ENCODE data around the gene EHF. TPM values are rescaled to one million over a fixed set of nuclear protein-coding genes. Genes with fewer than 3 reads are reported as not detected.
"Not testable (repeated sequence)": the region's sequence is repeated elsewhere in the genome, so short reads cannot be mapped to it uniquely, and the experiment has no call there.

Gene EHF
- total RNA-seq, 2 experiments from 2014 or later: not detected

GRCh38 chr11:34680918-34681586 is 60.2 kb downstream of the EHF start:
- intact Hi-C loops (cut with micrococcal nuclease): no loop called here
- Mint-ChIP-seq H3K9me3 (no peaks in the 10 kb centered on the region), H3K27ac (no peak overlapping the region), H3K4me3 (no peak overlapping the region), H3K4me1 (ENCODE audit: low read depth) (no peaks in the 10 kb centered on the region), H3K36me3 (ENCODE audit: low read depth) (no peaks in the 10 kb centered on the region), H3K27me3 (peaks cover 12% of the 10 kb centered on the region)
- ChIA-PET POLR2A (no interaction called here), CTCF (interaction anchor here (1.2 kb wide), 1 partner anchor 47 kb away, joined by 3 read pairs; no protein-coding TSS in a partner anchor)
- no peak for ATAC-seq
- no peak for DNase-seq
- TF ChIP-seq CTCF (IDR thresholded peaks at IDR 0.05): no peak

- CTCF ChIA-PET: interaction anchor here (1.9 kb wide), 1 partner anchor 10 kb away, joined by 5 read pairs; no protein-coding TSS in a partner anchor
- Mint-ChIP-seq H3K4me1 (ENCODE audit: low read depth) (no peaks in the 10 kb centered on the region), H3K36me3 (ENCODE audit: low read depth) (no peaks in the 10 kb centered on the region), H3K4me3 (no peak overlapping the region), H3K27ac (no peak overlapping the region), H3K9me3 (no peaks in the 10 kb centered on the region), H3K27me3 (peaks cover 5% of the 10 kb centered on the region)
- TF ChIP-seq CTCF (IDR thresholded peaks at IDR 0.05): no peak
- intact Hi-C loops (cut with micrococcal nuclease): no loop called here
- ATAC-seq (no peak), DNase-seq (no peak)
- POLR2A ChIA-PET: no interaction called here
Measured at GRCh38 chr11:34682825-34683224, 61.9 kb downstream of the EHF start.

- H3K4me1 Mint-ChIP-seq (ENCODE audit: low read depth): no peaks in the 10 kb centered on the region
- no peaks in the 10 kb centered on the region for H3K9me3 Mint-ChIP-seq
- TF ChIP-seq CTCF (IDR thresholded peaks at IDR 0.05): no peak
- no peak overlapping the region for H3K27ac Mint-ChIP-seq
- no peaks in the 10 kb centered on the region for H3K36me3 Mint-ChIP-seq (ENCODE audit: low read depth)
- ChIA-PET CTCF (interaction anchor here (1.9 kb wide), 1 partner anchor 11 kb away, joined by 5 read pairs; no protein-coding TSS in a partner anchor), POLR2A (no interaction called here)
- intact Hi-C loops (cut with micrococcal nuclease): no loop called here
- H3K27me3 Mint-ChIP-seq: peaks cover 5% of the 10 kb centered on the region
- no peak overlapping the region for H3K4me3 Mint-ChIP-seq
- ATAC-seq: no peak
- DNase-seq: no peak
Measured at GRCh38 chr11:34683396-34683795, 62.5 kb downstream of the EHF start.

GRCh38 chr11:34685864-34686263 is 65.0 kb downstream of the EHF start:
- ChIA-PET CTCF (no interaction called here), POLR2A (no interaction called here)
- TF ChIP-seq CTCF (IDR thresholded peaks at IDR 0.05): no peak
- Mint-ChIP-seq H3K27ac (no peak overlapping the region), H3K27me3 (peaks cover 3% of the 10 kb centered on the region), H3K9me3 (no peaks in the 10 kb centered on the region), H3K4me1 (ENCODE audit: low read depth) (no peaks in the 10 kb centered on the region), H3K4me3 (no peak overlapping the region), H3K36me3 (ENCODE audit: low read depth) (no peaks in the 10 kb centered on the region)
- ATAC-seq (no peak), DNase-seq (peak; percentile 9)
- intact Hi-C loops (cut with micrococcal nuclease): no loop called here

GRCh38 chr11:34692299-34692698 is 71.4 kb downstream of the EHF start:
- DNase-seq; H3K9me3 Mint-ChIP-seq; H3K27ac Mint-ChIP-seq; H3K4me3 Mint-ChIP-seq; ATAC-seq; H3K36me3 Mint-ChIP-seq (ENCODE audit: low read depth); CTCF ChIA-PET; intact Hi-C loops (cut with micrococcal nuclease); POLR2A ChIA-PET; H3K27me3 Mint-ChIP-seq; H3K4me1 Mint-ChIP-seq (ENCODE audit: low read depth): not testable (repeated sequence)

Data from activated CD8-positive, alpha-beta T cell treated with anti-CD3 and anti-CD28 coated beads for 36 hours (primary cell).